ENCODE measurements around the gene PRR36.

- TF ChIP-seq CTCF (IDR thresholded peaks at IDR 0.05; ENCODE audit: insufficient read depth, low read length) = no peak
- TF ChIP-seq POLR2AphosphoS5 (IDR thresholded peaks at IDR 0.05; ENCODE audit: low read depth) = no peak
- no peak for TF ChIP-seq GABPA (IDR thresholded peaks at IDR 0.05; ENCODE audit: low read depth)
- TF ChIP-seq REST (IDR thresholded peaks at IDR 0.05; ENCODE audit: insufficient replicate concordance, low read depth) = no peak
- TF ChIP-seq SPI1 (IDR thresholded peaks at IDR 0.05; ENCODE audit: borderline replicate concordance, low read depth) = no peak
Measured at GRCh38 chr19:7888145-7888825, 14.1 kb upstream of the PRR36 start, which contains the start of gene LRRC8E.
